Embryonic facial prominence (tissue), 1 donor: ENCODE results near the gene ASB16.
A peak's percentile ranks its signal among the peaks of the same experiment; 100 is the strongest.

ENCODE experiments used
- DNase-seq: peaks from one replicate; pipeline ENCODE4 v3.0.0-alpha.2; 2016; ENCODE audit errors: extremely low spot score

Gene ASB16

DNA sequence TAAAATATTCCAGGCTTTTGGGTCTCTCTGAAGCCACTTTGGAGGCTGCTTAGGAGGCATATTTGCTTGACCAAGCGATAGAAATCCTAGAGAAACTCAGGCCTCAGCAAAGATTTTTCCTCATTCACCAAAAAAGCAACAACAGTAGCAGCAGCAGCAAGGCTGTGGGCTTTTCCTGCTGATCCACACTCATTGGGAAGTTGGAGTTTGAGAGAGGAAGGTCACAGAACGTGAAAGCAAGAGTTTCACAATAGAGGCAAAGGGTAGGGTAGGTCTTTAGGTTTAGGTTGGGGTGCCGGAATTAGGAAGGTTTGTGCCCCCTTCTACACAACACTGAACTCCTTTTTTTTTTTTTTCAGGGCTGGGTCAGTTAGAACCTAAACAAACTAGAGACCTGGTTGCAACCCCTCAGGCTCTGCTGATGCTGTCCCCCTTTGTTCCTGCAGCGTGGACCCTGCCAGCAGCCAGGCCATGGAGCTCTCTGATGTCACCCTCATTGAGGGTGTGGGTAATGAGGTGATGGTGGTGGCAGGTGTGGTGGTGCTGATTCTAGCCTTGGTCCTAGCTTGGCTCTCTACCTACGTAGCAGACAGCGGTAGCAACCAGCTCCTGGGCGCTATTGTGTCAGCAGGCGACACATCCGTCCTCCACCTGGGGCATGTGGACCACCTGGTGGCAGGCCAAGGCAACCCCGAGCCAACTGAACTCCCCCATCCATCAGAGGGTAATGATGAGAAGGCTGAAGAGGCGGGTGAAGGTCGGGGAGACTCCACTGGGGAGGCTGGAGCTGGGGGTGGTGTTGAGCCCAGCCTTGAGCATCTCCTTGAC, 18.3 kb downstream of the ASB16 start:
- DNase-seq = no peak

DNA sequence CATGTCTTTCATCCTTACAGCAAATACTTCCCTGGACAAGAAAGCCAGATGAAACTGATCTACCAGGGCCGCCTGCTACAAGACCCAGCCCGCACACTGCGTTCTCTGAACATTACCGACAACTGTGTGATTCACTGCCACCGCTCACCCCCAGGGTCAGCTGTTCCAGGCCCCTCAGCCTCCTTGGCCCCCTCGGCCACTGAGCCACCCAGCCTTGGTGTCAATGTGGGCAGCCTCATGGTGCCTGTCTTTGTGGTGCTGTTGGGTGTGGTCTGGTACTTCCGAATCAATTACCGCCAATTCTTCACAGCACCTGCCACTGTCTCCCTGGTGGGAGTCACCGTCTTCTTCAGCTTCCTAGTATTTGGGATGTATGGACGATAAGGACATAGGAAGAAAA, 20.0 kb downstream of the ASB16 start:
- DNase-seq = no peak

DNA sequence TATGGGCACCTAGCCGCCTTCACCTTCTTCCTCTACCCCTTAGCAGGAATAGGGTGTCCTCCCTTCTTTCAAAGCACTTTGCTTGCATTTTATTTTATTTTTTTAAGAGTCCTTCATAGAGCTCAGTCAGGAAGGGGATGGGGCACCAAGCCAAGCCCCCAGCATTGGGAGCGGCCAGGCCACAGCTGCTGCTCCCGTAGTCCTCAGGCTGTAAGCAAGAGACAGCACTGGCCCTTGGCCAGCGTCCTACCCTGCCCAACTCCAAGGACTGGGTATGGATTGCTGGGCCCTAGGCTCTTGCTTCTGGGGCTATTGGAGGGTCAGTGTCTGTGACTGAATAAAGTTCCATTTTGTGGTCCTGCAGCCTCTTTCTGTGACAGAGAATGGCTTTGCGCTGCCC, 20.9 kb downstream of the ASB16 start:
- DNase-seq = no peak

DNA sequence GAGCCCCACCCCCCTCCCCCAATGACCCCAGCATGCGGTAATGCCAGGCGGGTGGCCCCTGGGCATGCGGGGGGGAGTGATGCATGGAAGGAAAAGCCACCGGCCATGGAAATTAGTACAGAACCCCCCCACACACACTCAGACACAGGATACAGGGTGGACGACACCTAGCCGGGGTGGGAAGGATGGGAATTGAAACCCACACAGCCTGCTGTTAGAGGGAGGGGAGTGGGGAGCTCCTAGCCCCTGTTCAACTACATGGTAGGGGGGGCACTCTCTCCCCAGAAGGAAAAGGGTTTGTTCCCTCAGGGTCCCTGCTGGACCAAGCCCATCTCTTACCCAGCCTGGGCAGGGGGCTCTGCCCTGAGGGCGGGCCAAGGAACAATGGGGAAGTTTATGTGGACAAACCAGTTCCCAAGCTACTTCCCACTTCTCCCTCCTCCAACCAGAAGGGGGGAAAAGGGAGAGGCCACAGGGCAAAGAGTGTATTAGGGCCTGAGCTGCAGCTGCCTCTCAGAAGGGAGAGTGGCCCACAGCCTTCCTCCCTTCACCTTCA, 21.5 kb downstream of the ASB16 start:
- DNase-seq = no peak

DNA sequence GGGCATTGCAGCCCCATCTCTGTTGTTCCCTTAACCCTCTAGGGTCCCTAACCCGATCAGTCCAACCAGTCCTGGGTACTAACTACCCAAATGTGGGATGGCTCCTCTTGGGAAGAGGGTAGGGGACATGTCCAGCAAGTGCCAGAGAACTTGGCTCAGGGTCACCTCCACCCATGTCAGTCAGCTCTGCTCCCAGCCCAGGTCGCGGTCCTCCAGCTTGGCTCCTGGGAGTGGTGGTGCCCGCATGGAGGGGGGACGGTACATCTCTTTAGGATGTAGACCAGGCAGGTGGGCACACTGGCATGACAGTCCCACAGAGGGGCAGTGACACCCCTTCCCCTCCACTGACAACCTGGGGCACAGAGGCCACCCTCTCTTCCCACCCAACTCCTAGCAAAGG, 22.2 kb downstream of the ASB16 start:
- no peak for DNase-seq

DNA sequence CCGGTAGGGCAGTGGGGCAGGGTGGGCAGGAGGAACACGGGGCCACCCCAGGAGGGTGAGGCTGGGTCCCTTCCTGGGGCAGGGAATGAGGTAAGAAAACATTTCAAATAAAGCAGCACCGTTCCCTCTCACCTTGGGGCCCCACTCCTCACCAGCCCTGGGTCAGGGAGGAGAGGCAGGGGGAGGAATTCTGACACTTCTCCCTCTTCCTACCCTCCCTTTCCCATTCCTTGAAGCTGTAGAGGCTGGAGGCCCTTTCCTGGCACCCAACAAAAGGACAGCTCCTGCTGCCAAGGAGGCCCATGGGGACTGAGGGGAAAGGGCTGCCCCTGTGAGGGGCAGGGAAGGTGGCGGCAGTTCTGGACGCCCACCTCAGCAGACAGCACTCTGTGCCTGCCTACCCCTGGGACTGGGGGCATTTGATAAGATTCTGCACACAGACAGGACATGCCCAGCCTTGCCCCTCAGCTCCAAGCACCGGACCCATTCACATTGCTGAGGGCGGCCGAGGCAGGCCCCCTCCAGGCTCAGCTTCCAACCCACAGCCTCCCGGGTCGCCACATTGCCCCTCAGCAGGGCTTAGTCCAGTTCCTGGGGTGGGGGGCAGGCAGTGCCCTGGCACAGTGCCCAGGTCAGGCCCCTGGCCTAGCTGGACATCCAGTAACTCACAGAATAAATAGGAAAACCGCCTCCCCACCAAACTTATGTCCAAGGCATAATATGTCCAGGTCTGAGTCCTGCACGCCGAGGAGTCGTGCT, 23.0 kb downstream of the ASB16 start:
- DNase-seq = no peak

DNA sequence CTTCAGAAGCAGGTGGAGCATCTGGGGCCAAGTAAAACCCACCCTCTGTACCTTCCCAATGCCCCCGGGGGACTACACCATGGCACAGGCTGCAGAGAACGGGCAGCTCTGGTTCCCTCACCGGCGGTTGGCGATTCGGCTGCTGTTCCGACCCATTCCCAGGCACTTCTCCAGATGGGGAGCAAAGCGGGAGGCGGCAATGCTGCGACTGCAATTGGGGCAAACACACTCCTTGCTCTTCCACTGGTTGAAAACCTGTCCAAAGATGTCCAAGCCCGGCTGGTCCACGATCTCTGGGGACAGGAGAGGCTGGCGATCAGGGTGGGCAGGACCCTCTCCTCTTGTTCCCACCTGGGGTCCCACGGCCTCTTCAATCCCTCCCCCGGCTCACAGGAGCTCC, 26.6 kb downstream of the ASB16 start:
- no peak for DNase-seq

DNA sequence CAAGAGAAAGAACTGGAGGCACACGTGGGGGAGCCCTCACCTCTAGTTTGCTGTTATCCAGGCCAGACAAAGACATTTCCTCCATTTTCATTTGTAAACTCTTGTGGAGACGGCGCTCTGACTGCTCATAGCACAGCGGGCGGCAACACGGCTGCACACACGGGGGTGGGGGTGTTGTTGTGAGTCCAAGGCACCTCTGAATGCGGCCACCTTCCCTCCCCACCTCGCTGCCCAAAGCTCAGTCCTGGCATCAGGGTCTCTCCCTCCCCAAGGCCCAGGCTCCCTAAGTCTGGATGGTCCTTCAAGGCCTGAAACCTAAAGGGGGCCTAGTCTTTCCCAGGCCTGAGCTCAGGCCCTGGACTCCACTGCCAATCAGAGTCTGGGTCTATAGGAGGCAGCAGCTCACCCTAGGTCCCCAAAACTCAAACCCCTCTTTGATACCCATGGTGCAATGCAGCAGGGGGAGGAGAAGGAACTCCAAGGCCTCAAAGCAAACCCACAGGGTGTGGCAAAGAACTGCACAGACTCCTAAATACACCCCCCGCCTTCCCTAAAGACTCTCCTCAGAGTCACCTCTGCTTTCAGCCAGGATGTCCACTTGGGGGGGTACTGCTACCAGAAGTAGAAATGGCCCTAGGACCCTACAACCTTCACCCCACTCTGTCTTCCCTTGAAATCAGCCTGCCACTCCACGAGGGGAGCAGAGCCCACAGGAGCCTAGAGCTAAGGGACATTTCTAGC, 27.6 kb downstream of the ASB16 start:
- DNase-seq = no peak

DNA sequence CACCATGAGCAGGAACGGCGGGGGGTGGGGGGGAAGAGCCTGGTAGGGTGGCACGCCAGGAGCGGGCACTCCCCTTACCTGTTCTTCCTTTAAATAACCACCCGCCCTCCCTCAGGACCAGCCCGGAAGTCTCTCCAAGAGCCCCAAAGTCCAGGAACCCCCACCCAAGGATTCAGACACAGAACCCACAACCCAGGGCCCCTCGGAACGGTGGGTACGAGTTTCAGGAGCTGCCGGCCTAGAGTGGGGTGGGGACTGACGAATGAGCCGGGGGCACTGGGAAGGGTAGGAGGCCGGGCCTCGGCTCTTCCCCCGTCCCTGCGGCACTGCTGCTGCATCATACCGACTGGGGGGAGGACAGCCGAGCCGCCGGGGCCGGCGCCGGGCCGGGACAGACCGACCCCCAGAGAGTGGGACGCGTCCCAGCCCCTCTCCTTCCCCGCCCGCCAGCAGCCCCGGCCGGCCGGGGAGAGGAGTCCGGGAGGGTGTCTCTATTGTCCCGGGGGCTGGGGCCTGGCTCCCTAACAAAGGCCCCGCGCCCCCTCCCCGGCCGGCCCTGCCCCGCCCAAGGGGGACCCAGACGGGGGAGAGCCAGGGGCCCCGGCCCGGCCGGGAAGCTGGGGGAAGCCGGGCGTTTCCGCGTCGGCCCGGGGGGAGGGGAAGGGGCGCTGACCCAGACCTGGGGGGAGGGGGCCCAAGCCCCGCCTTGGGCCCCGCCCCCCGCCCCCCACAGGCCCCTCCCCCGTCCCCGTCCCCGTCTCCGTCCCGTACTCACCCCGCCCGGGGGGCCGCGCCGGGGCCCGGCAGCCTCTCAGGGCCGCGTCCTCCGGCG, 28.4 kb downstream of the ASB16 start:
- DNase-seq = peak; percentile 30

DNA sequence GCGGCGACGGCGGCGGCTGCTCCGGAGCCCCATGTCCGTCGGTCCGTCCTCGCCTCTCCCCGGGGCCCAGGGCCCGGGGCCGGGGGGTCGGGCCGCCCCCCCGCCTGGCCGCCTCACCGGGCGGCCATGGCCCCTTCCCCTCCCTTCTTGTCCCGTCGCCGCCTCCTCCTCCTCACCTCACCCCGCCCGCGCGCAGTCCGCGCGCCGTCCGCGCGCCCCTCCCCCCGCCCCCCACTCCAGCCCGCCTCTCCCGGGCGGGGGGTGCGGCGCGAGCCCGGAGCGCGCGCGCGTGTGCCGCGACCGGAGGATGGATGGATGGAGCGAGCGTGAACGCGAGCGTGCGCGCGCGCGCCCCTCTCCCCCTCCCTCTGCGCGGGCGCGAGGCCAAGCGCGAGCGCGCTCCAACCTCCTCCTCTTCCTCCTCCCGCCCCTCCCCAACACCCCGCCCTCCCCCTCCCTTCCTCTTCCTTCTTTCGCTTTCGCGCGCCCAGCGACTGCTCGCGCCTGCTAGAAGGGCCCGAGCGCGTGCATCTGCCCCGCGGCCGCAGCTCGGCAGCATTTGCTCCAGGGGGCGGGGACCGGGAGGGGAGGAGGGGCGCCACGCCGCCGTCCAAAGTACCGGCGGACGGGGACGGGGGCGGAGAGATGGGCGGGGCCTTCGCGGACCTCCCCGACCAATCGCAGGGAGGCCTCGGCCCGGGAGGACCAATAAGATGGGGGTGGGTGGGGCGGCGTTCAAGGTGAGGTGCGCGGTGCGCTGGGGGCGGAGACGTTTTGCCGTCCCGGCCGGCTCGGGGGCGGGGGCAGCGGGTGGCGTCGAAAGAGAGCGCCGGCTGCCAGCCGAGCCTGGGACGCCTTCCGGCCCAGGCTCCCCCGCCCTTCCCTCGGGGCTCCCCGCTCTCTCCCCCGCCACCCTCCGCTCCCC, 29.3 kb downstream of the ASB16 start, which contains the start of gene ATXN7L3:
ATXN7L3 (minus strand) TSS at position 332 of the 925 bp plus-strand sequence. CDS start 1,814 bp downstream, outside the sequence.
- DNase-seq = peak; percentile 94

DNA sequence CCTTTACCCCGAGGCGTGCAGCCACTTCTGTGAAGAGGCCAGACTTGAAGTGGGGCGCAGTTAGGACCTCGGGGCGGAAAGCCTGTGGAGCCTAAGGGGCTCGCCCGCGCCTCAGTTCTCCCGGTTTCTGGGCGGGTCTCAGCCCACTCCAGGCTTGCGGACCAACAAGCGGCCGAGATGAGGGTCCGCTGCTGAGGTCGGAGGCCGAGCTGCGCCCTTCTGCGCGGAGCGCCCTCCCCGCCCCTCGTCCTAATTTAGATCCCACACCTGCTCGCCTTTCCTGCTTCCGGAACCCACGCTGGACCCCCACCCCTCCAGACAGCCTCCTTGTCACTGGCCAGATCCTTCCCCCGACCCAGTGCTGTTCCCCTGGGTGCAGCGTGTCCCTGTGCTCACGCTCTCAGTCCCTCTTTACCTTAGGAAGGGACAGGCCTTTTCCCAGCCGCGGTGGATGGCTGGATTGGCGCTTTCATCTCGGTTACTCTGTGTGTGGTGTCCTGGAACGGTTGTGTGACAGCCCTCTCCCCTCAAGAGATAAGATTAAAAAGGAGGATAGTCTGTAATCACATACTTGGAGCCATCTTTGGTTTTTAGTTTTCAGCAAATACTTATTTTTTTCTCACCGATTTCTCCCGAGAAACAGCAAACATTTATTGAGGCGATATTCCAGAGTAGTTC, 30.1 kb downstream of the ASB16 start:
- no peak for DNase-seq

DNA sequence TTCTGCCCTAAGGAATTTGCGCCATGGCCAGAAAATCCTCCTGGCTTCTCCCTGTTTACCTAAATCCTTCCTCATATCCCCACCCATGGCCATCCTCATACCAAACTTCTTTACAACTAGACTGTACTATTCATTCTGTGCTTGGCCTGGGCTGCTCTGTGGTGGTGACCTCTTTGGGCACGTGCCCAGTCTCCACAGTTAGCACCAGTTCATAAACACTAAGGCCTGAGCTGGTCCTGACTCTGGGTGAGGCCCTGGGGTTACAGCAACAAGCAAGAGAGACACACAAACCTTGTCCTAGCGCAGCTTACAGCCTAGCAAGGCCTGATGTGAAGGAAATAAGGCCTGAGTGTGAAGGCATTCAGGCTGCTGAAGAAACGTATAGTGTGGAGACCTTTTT, 32.3 kb downstream of the ASB16 start:
- no peak for DNase-seq

DNA sequence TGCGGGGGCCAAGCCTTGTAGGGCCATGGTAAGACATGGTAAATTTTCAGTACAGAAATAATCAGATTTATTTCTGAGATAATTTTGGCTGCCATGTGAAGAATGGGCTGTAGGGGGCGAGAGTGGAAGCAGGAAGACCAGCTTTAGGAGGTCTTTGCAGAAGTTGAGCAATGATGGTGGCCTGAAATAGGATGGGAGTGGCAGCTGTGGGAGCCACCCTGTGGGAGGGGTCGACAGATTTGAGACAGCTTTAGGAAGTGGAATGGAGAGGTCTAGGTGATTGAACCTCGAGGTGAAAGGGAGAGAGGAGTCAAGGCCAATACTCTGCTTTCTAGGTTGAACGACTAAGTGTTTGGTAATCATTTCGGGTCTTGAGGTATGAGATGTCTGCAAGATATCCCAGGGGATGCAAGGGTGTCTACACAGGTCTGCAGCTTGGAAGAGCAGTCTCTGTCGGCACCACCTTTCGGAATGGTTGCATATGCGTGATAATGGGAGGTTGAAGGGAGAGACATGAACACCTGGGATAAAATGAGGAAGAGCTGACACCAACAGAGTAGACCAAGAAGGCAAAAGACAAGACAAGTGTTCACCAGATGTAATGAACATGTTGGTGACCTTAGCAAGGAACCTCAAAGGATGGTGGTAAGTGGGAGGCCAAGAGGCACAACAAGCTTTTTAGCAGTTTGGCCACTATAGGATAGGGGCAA, 33.4 kb downstream of the ASB16 start:
- no peak for DNase-seq

DNA sequence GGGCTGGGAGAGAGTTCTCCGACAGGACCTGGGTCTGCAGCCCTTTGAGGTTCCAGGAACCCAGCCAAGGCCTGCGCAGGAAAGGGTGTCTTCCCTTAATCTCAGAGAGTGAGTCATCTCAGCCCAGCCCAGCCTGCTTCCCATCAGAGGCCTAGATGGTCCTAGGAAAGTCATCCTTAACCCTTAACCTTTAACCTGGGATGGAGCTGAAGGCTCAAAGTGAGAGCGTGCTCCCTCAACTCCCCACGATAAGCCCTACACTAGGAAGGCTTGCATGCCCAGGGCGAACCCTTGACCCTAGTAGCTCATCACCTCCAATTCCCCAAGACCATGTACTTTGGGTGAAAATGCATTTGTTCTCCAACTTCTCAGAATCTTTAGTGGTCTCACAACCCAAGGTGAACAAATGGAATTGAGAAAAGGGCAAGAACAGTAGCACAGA, 34.0 kb downstream of the ASB16 start:
- no peak for DNase-seq

DNA sequence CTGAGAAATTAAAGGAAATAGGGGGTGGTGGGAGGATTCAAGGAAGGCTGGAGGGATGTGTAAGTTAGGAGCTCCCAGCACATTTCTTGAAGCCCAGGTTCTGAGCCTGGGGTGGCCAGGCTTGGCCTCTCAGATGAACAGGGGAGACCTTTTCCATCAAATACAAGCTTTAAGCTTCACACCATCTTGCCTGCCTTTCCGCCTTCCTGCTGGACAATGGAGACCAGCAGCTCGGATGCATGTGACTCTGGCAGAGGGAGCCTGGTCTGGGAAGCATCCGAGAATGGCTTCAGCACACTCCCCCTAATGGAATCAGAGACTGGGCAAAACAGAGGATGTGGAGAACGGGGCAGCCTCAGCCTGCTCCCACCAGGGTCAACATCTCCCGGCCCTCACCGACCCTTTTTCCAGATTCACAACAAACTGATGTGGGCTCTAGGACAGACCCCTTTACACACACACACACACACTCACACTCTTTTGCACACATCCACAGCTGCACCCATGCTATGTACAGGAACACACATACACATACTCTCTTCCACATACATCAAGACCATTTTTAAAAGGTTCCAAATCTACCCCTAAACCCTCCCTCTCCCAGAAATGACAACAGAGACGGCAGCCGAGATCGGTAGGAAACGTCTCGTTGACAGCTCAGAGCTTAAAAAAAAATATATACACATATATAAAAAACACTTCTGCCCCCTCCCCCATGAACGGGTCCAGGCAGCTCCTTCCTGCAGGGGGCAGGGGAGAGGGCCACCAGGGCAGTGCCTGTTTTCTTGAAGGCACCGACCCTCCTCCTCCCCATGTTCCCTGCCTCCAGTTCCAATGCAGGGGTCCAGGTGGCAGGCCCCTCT, 35.7 kb downstream of the ASB16 start:
- DNase-seq = no peak

DNA sequence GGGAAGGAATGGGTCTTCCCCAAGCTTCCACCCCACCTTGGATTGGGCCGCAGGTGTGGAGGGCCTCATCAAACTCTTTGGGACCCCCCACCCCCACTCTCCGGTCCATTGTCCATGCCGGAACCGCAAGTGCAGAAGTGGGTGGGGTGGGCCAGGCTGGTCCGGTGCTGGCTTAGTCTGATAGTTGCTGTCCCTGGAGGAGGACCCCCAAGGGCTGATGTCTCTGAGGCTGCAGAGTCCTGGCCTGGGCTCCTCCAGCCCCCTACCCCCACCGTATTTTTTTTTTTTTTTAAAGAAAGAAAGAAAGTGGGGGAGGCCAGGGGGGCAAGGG, 36.3 kb downstream of the ASB16 start:
- no peak for DNase-seq

DNA sequence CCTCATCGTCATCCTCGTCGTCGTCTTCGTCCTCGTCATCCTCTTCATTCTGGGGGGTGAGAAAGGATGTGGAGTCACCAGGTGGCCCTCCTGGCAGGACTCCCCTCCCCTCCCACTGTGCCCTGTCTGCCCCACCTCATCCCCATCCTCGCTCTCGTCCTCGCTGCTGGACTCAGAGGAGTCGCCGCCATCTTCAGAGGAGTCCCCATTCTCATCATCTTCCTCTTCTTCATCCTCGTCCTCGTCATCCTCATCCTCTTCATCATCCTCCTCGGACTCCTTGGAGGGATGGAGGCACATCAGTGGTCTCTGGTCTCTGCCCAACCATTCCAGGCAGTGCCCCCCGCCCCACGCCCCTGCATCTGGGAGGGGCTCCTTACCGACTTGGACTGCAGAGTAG, 36.8 kb downstream of the ASB16 start:
- DNase-seq = no peak

DNA sequence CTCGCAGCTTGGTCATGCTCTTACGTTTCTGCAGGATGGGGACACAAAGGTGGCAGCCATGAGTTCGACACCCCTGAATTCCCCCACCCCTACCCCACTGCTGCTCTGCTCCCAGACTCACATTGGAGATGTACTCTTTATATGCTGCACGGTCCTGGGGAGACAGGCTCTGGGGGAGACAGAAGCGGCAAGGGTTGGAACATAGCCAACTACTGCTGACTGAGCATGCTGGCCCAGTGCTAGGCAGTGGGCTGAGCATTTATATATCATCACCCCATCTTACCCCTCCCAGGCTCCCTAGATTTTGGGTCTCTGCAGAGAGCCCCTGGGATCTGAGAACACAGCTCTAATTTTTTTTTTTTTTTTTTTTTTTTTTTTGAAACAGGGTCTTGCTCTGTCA, 37.2 kb downstream of the ASB16 start:
- DNase-seq = no peak
